ENCODE measurements around the gene ZNRF2. TPM values are rescaled to one million over a fixed set of nuclear protein-coding genes. Genes with fewer than 3 reads are reported as not detected.

Gene ZNRF2
- total and polyA plus RNA-seq, 2 of the 13 experiments (the other 11 are each of a cell fraction or from before 2014, with no cell fraction given): 3.5 to 7.7 TPM

- in situ Hi-C loops (cut with HindIII; ENCODE audit: extremely low pct_ligation_motif_present, low pct_unique_long_range_greater_than_20kb): no loop called here
- DNase-seq (ENCODE audit: low spot score) (no peak), ATAC-seq (no peak), FAIRE-seq (no peak)
- H3K27me3 ChIP-seq (ENCODE audit: control insufficient read depth in 1 of 2, insufficient read depth in 2 of 2, low read length in 2 of 2): no peaks in the 10 kb centered on the region
- no peaks in the 10 kb centered on the region for H3K36me3 ChIP-seq (replicated peaks in 1 of 2; ENCODE audit: control insufficient read depth in 1 of 2, insufficient read depth in 2 of 2, low read length in 2 of 2)
- no peak overlapping the region for H3K4me3 ChIP-seq (replicated peaks in 1 of 3; ENCODE audit: insufficient read depth in 1 of 3, low read depth in 2 of 3, low read length in 3 of 3)
- no peak overlapping the region for H3K9ac ChIP-seq (ENCODE audit: insufficient read depth, low read depth, low read length)
- BruUV-seq (replicated peaks): no TSS peak
- no peak overlapping the region for H3K27ac ChIP-seq (ENCODE audit: extremely low read length, insufficient read depth, low read length)
- peaks cover 83% of the 10 kb centered on the region for H3K79me2 ChIP-seq (ENCODE audit: insufficient read depth, low read length)
- H3K4me2 ChIP-seq (ENCODE audit: low read depth, low read length): no peak overlapping the region
- POLR2A ChIA-PET: no interaction called here
- H3K4me1 ChIP-seq (ENCODE audit: insufficient read depth, low read length): peaks cover 33% of the 10 kb centered on the region
- H3K9me3 ChIP-seq (ENCODE audit: low read length): no peaks in the 10 kb centered on the region
- H4K20me1 ChIP-seq (ENCODE audit: insufficient read depth, low read length): no peaks in the 10 kb centered on the region
- CTCF ChIA-PET (ENCODE audit: low intra/inter-chr PET ratio, low total read pairs): no interaction called here
- intact Hi-C loops (cut with micrococcal nuclease; ENCODE audit: unreplicated experiment): no loop called here
- H2AFZ ChIP-seq (ENCODE audit: low read length): no peak overlapping the region
- 98% methylated on average over 9 of the region's 9 CpGs for WGBS (ENCODE audit: low lambda C conversion rate)
- TF ChIP-seq U2AF2 (IDR thresholded peaks at IDR 0.05; ENCODE audit: low read depth, low read length) (no peak), ZFP91 (CRISPR knock-in tag; IDR thresholded peaks at IDR 0.05; ENCODE audit: borderline replicate concordance) (no peak), DNMT1 (CRISPR knock-in tag; IDR thresholded peaks at IDR 0.05) (no peak), GATA4 (IDR thresholded peaks at IDR 0.05; ENCODE audit: borderline replicate concordance, low read depth) (no peak), EHMT2 (IDR thresholded peaks at IDR 0.05; ENCODE audit: borderline replicate concordance, low read depth, low read length) (no peak), ATF6 (CRISPR knock-in tag; conservative IDR thresholded peaks at IDR 0.05) (no peak), ZNF687 (CRISPR knock-in tag; IDR thresholded peaks at IDR 0.05) (no peak), ZNF572 (CRISPR knock-in tag; IDR thresholded peaks at IDR 0.05) (no peak)
Observed at GRCh38 chr7:30310674-30311362, 26.4 kb downstream of the ZNRF2 start.

Measured in HepG2 (cell line).